Activated naive CD8-positive, alpha-beta T cell treated with anti-CD3 and anti-CD28 coated beads, Interleukin-2, amount 50 U/mL, for 24 hours (primary cell): ENCODE data around the gene SPCS1.
"Not testable (repeated sequence)": the region's sequence is repeated elsewhere in the genome, so short reads cannot be mapped to it uniquely, and the experiment has no call there.

Experiments used
- ATAC-seq: fragments of 150-1000 bp; cut with Tn5 transposase; one replicate; pipeline ENCODE4 v1.10.0; 2021
- DNase-seq: peaks from one replicate; pipeline ENCODE4 v3.0.0; 2021
- H3K27ac Mint-ChIP-seq: one replicate; pipeline ENCODE4 v1.8.0; 2021; ENCODE audit warnings: mild to moderate bottlenecking, mixed read lengths
- H3K27me3 Mint-ChIP-seq: one replicate; pipeline ENCODE4 v1.8.0; 2021; ENCODE audit warnings: mixed read lengths
- H3K36me3 Mint-ChIP-seq: one replicate; pipeline ENCODE4 v1.8.0; 2021; ENCODE audit warnings: low read depth, mixed read lengths
- H3K4me1 Mint-ChIP-seq: one replicate; pipeline ENCODE4 v1.8.0; 2021; ENCODE audit warnings: mixed read lengths
- H3K4me3 Mint-ChIP-seq: one replicate; pipeline ENCODE4 v1.8.0; 2021; ENCODE audit warnings: mild to moderate bottlenecking, moderate library complexity, mixed read lengths
- H3K9me3 Mint-ChIP-seq: one replicate; pipeline ENCODE4 v1.8.0; 2021; ENCODE audit warnings: mixed read lengths

SPCS1 gene

DNA sequence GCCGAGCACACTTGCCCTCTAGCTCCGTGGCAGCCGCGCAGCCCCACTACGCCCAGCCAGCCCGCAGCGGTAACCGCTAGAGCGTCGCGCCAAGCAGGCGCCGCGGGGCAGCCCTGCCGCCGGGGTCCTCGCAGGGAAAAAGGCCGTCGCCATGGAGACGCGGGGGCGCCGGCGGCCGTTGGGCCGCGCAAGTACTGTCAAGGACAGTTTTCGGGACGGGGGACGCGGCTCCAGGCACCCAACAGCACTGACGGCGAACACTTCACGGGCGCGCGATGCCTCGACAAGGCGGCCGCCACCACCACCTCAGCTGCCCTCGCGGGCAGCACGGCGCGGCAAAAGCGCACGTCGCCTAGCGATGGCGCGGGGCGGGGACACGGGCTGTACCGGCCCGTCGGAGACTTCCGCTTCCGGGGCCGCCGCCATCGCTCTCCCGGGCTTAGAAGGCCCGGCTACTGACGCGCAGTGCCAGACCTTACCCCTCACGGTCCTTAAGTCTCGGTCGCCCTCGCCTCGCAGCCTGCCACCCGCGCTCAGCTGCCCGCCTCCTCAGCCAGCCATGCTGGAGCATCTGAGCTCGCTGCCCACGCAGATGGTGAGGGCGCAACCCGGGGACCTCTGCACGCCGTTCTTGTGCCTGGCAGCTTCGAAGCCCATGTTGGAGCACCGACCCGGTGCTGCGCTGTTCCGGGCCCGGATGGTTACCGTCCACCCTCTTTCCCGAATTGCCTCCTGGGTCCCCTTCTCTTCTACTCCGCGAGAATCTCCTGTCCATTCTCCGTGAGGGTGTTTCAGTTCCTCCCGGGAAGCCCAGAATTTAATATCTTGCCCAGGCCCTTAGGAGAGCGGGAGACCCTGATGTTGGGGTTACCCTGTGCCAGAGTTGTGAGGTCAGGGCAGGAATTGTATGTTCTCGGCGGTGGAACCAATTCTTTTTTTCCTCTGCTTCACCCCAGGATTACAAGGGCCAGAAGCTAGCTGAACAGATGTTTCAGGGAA is at the start of gene SPCS1, which contains the start of gene GLT8D1:
SPCS1 (plus strand) TSS at position 419 of the 999 bp plus-strand sequence; CDS start at position 560, 141 bp downstream.
GLT8D1 (minus strand) TSS at position 104 of the 999 bp plus-strand sequence. CDS start 5,331 bp downstream, outside the sequence.
- ATAC-seq (peak; percentile 94), DNase-seq (peak; percentile 87)
- H3K4me3 Mint-ChIP-seq = peak within 1 kb of the TSS; percentile 94

DNA sequence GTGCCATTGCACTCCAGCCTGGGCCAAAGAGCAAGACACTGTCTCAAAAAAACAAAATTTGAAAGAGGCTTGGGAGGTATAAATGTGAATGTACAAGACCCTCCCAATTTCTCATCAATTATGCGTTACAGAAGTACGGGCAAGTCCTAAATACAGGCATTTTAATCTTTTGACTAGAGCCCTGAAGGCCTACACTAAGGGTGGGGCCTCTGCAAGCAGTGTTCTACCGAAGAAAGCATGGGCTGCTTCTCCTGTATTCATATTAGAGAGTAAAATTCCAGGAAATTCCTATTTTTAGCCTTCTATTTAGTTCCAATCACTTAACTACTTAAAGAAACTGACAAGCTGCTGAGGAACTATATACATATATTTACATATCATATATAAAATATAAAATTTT is 45.9 kb upstream of the SPCS1 start:
- H3K9me3 Mint-ChIP-seq = no peaks in the 10 kb centered on the region
- H3K27ac Mint-ChIP-seq = no peak overlapping the region
- no peak for DNase-seq
- no peak overlapping the region for H3K4me3 Mint-ChIP-seq
- peaks cover 43% of the 10 kb centered on the region for H3K36me3 Mint-ChIP-seq
- H3K27me3 Mint-ChIP-seq = no peaks in the 10 kb centered on the region
- peaks cover 7% of the 10 kb centered on the region for H3K4me1 Mint-ChIP-seq
- no peak for ATAC-seq

More for the DNA sequence above, at the start of gene SPCS1, which contains the start of gene GLT8D1:
- Mint-ChIP-seq H3K9me3 (no peaks in the 10 kb centered on the region), H3K36me3 (peaks cover 19% of the 10 kb centered on the region), H3K27ac (peak within 1 kb of the TSS; percentile 90), H3K4me1 (peaks cover 37% of the 10 kb centered on the region), H3K27me3 (no peaks in the 10 kb centered on the region)

DNA sequence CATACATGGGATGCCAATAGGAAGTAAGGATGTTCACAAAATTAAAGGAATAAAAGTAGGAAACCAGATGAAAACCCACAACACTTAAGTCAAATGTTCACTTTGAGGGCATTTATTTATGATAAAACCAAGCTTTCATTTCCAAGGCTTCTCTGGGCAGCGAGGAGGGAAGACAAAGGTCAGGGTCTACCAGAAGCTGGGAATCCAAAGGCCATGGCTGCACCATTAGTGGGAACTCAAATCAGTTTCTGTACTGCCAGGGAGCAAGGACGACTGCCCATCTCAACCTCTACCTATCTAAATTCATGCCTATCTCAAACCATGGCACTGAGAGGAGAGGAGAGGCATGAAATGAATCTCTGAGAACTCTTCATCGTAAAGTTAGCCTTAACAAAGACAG is 42.8 kb upstream of the SPCS1 start:
- DNase-seq (no peak), ATAC-seq (no peak)
- Mint-ChIP-seq H3K4me3 (no peak overlapping the region), H3K36me3 (peaks cover 39% of the 10 kb centered on the region), H3K9me3 (no peaks in the 10 kb centered on the region), H3K27ac (no peak overlapping the region), H3K27me3 (no peaks in the 10 kb centered on the region), H3K4me1 (no peaks in the 10 kb centered on the region)

DNA sequence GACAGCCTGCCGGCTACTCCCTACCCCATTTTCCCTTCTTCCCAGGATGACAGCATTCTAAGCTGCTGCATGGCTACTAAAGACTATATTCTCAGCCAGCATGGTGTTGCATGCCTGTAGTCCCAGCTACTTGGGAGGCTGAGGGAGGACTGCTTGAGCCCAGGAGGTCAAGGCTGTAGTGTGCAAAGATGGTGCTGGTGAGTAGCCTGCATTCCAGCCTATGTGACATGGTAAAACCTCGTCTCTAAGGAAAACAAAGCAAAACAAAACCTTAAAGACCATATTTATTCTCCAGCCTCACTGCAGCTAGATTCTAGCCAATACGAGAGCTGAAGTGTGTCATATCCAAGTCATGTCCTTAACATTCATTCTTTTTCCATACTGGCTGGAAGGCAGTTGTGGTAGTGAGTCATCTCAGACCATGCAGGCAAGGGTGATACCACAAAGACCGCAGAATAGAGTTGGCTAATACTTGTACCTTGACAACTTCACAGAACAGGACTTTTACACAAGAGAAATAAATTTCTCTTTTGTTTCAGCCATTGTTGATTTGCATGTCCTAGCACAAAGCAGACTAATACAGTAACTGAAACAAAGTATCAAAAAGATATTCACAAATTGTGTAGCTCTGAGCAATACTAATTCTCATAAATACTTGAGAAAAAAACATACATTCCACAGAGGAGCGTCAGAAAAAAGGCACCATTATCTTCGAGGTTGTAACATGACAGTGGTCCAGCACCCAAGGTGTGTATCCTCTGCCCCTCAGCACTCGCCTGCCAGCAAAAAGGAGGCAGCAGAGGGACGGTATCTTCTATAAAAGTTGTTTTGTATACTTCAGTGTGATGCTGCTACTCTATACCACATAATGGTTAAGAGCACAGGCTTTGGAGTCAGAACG is 35.0 kb upstream of the SPCS1 start:
- Mint-ChIP-seq H3K27me3 (no peaks in the 10 kb centered on the region), H3K4me1 (peaks cover 31% of the 10 kb centered on the region), H3K9me3 (no peaks in the 10 kb centered on the region), H3K4me3 (peak overlapping the region; percentile 64), H3K27ac (peak overlapping the region; percentile 94), H3K36me3 (peaks cover 40% of the 10 kb centered on the region)
- DNase-seq (peak; percentile 24), ATAC-seq (peak; percentile 95)

DNA sequence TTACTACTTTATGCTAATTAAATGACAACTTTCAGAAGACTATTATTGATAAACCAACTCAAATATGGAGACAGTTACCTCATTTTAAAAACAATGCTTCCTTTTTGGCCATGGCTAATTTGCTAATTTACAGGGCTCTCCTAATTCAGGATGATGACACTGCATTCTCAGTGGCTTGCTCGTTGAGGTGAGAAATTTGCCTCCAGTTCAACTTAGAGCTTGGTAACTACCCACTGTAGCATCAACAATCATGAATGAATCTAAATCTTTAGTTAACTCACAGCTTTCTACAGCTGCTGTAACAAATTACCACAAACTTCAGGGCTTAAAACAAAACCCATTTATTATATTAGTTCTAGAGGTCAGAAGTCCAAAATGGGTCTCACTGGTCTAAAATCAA is 34.2 kb upstream of the SPCS1 start:
- ATAC-seq = no peak
- Mint-ChIP-seq H3K9me3 (no peaks in the 10 kb centered on the region), H3K36me3 (peaks cover 46% of the 10 kb centered on the region), H3K4me1 (peaks cover 31% of the 10 kb centered on the region), H3K27ac (peak overlapping the region; percentile 94), H3K4me3 (peak overlapping the region; percentile 40), H3K27me3 (no peaks in the 10 kb centered on the region)
- DNase-seq = no peak

DNA sequence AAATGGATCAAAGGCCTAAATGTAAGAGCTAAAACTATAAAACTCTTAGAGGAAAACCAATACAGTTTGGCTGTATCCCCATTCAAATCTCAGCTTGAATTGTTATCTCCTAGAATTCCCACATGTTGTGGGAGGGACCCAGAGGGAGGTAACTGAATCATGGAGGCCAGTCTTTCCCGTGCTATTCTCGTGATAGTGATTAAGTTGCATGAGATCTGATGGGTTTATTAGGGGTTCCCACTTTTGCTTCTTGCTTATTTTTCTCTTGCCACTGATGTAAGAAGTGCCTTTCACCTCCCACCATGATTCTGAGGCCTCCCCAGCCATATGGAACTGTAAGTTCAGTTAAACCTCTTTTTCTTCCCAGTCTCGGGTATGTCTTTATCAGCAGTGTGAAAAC is 29.7 kb upstream of the SPCS1 start:
- peaks cover 31% of the 10 kb centered on the region for H3K4me1 Mint-ChIP-seq
- not testable (repeated sequence) for DNase-seq, ATAC-seq, H3K9me3 Mint-ChIP-seq, H3K4me3 Mint-ChIP-seq, H3K27me3 Mint-ChIP-seq, H3K27ac Mint-ChIP-seq
- H3K36me3 Mint-ChIP-seq = peaks cover 56% of the 10 kb centered on the region

DNA sequence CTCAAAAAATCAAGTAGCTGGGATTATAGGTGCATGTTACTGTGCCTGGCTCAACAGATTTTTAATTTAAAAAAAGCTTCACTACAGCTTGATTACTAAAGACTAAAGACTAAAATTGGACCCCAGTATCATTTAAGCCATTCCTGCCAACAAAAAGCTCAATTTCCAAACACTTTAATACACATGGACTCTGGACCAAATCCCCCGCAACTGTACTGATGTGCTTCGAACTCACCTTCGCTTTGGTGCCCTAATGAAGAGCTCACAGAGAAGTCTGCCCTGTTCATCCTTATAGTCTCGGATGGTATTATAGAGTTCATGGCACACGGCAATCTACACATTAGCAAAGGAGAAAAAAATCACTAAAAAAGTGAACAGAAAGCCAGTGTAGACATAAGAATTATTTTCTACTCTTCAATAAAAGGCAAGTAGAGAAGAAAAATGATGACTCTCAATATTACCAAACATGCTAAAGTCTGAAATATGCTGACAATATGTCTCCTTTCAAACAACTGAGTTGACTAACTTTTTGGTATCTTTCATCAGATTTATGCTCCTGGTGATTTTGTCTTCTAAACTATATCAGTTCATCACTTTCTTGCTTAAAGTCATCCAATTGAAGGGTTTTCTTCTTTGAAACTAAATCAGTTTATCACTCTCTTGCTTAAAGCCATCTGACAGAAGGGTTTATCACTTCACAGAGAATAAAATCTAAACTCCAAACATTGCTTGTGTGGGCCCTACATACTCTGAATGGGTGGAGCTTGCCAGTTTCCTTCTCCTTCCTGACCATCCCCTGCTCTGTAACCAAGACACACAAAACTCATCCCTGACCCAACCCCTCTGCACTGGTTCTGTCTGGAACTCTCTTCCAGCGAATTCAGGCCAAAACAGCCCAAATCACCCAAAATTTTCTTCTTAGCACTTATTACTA is 27.4 kb upstream of the SPCS1 start:
- peaks cover 42% of the 10 kb centered on the region for H3K36me3 Mint-ChIP-seq
- H3K4me1 Mint-ChIP-seq = peaks cover 38% of the 10 kb centered on the region
- ATAC-seq (no peak), DNase-seq (no peak)
- no peak overlapping the region for H3K27ac Mint-ChIP-seq
- H3K27me3 Mint-ChIP-seq = no peaks in the 10 kb centered on the region
- H3K4me3 Mint-ChIP-seq = no peak overlapping the region
- no peaks in the 10 kb centered on the region for H3K9me3 Mint-ChIP-seq

DNA sequence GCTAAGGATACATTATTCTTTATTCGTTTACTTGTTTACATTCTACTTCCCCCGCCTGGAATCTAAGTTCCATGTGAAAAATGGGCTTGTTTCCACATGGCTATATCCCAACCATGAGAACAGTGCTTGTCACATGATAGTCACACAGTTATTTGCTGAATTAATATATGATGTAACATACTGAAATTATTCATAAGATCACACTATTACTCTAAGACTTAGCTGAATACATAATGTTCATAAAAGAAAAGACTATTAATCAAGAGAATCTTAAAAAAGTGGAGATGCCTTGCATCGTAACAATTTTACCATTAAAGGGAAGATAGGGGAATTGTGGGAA is 26.7 kb upstream of the SPCS1 start:
- peaks cover 44% of the 10 kb centered on the region for H3K36me3 Mint-ChIP-seq
- peaks cover 44% of the 10 kb centered on the region for H3K4me1 Mint-ChIP-seq
- no peak overlapping the region for H3K4me3 Mint-ChIP-seq
- no peak for DNase-seq
- H3K27me3 Mint-ChIP-seq = no peaks in the 10 kb centered on the region
- H3K9me3 Mint-ChIP-seq = no peaks in the 10 kb centered on the region
- ATAC-seq = no peak
- H3K27ac Mint-ChIP-seq = no peak overlapping the region

DNA sequence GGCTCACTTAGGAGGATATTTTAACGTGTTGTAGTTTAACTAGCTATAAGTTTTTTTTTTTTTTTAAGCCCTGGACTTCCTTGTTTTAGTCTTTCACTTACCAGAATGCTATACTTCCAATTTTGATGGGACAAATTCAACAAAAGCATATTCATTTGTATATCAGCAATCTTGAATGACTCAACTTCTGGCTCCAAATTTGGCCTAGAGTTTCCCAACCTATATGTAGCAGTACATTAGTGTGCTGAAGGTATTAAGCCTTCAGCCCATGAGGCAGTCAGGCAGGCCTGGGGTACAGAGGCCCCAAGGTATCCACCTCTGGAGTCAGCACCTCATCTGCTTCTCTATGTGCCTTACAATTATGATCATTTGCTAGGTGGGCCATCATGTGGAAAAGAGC is 26.1 kb upstream of the SPCS1 start:
- DNase-seq = no peak

DNA sequence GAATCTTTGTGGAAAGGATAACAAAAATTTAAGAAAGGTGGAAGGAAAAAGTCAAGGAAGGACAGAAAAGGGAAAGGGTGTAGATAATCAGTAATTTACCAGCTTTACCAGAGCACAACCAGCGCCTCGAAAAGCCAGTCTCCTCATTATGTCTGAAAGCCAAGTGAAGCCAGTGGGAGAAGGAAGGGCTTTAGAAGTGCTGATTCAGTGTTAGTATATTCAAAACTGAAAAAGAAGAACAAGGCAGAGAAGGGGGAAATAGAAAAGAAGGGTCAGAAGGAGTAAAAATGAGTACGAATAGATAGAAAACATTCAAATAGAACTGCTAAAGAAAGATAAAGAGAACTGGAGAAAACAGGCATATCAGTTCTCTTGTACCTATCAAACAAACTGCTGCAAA is 24.3 kb upstream of the SPCS1 start:
- DNase-seq = no peak
- no peaks in the 10 kb centered on the region for H3K9me3 Mint-ChIP-seq
- ATAC-seq = no peak
- peaks cover 42% of the 10 kb centered on the region for H3K36me3 Mint-ChIP-seq
- peaks cover 58% of the 10 kb centered on the region for H3K4me1 Mint-ChIP-seq
- peak overlapping the region; percentile 86 for H3K27ac Mint-ChIP-seq
- peak overlapping the region; percentile 53 for H3K4me3 Mint-ChIP-seq
- no peaks in the 10 kb centered on the region for H3K27me3 Mint-ChIP-seq

More for the DNA sequence above, 26.1 kb upstream of the SPCS1 start:
- Mint-ChIP-seq H3K27ac (no peak overlapping the region), H3K4me1 (peaks cover 50% of the 10 kb centered on the region), H3K9me3 (no peaks in the 10 kb centered on the region), H3K27me3 (no peaks in the 10 kb centered on the region), H3K4me3 (no peak overlapping the region), H3K36me3 (peaks cover 45% of the 10 kb centered on the region)
- ATAC-seq = no peak

DNA sequence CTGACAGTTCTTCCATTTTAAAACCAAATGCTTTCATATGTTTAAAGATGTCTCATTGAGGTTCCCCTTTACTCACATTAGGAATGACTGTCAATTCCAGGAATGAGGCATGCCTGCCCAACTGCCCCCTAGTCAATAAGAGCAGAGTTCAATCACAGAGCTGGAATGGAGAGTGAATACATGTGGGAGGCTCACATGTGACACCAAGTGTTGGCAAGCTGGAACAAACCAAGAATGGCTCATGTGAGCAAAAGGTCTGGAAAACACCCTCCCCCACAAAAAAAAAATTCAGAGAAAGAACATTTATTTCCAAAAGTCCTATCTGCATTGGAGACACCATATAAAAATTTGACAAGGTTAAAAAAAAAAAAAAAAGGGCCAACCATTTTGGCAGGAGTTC is 23.9 kb upstream of the SPCS1 start:
- DNase-seq (peak; percentile 23), ATAC-seq (peak; percentile 47)

DNA sequence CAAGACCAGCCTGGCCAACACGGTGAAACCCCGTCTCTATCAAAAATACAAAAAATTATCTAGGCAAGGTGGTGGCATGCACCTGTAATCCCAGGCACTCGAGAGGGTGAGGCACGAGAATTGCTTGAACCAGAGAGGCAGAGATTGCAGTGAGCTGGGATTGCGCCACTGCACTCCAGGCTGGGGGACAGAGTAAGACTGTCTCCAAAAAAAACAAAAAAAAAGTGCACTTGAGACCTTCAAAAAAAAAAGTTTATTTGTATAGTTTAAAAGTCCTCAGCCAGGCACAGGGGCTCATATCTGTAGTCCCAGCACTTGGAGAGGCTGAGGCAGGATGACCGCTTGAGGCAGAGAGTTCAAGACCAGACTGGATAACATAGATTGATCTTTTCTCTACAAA is 22.3 kb upstream of the SPCS1 start:
- ATAC-seq (no peak), DNase-seq (no peak)
- no peaks in the 10 kb centered on the region for H3K9me3 Mint-ChIP-seq
- no peak overlapping the region for H3K27ac Mint-ChIP-seq
- peaks cover 46% of the 10 kb centered on the region for H3K36me3 Mint-ChIP-seq
- H3K4me1 Mint-ChIP-seq = peaks cover 75% of the 10 kb centered on the region
- H3K27me3 Mint-ChIP-seq = no peaks in the 10 kb centered on the region
- H3K4me3 Mint-ChIP-seq = peak overlapping the region; percentile 87

More for the DNA sequence above, 23.9 kb upstream of the SPCS1 start:
- Mint-ChIP-seq H3K27ac (peak overlapping the region; percentile 86), H3K27me3 (no peaks in the 10 kb centered on the region), H3K4me3 (peak overlapping the region; percentile 53), H3K4me1 (peaks cover 61% of the 10 kb centered on the region), H3K36me3 (peaks cover 42% of the 10 kb centered on the region), H3K9me3 (no peaks in the 10 kb centered on the region)

DNA sequence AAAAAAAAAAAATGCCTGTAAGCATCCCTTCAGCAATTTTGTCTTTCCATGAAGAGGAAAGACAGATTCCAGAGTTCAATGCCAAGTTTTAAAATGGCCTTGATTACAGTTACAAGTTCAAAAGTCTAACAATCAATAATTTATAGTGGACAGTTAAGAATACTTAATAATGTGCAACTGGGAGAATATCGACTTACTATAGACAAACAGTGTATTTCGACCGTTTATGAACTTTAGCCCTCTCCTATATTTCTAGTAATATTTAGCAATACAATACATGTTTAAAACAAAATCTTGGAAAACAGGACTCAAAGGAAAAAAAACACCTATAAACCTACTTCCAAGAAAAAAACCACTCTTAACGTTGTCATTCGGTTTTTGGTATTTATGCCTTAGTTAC is 21.7 kb upstream of the SPCS1 start:
- ATAC-seq (no peak), DNase-seq (no peak)
- Mint-ChIP-seq H3K4me3 (peak overlapping the region; percentile 87), H3K27me3 (no peaks in the 10 kb centered on the region), H3K27ac (peak overlapping the region; percentile 90), H3K36me3 (peaks cover 46% of the 10 kb centered on the region), H3K4me1 (peaks cover 81% of the 10 kb centered on the region), H3K9me3 (no peaks in the 10 kb centered on the region)
